Neural cell (in vitro differentiated cells): ENCODE results near the gene SASH3. TPM values are rescaled to one million over a fixed set of nuclear protein-coding genes. Genes with fewer than 3 reads are reported as not detected.
"Not testable (repeated sequence)": the region's sequence is repeated elsewhere in the genome, so short reads cannot be mapped to it uniquely, and the experiment has no call there.

Experiments used
- H2AFZ ChIP-seq: fragments of 200-600, 300-800 bp; sonication (generic), shearing (Covaris generic); 2 replicates; pipeline ENCODE4 v1.6.0; 2014; ENCODE audit warnings: low read depth, mild to moderate bottlenecking, antibody characterized with exemption, low read length, moderate library complexity
- H3F3A ChIP-seq: fragments of 200-600 bp; shearing (Covaris generic); 2 replicates; pipeline ENCODE4 v1.6.1; 2016; ENCODE audit warnings: mild to moderate bottlenecking, moderate library complexity, mixed read lengths, antibody characterized with exemption, low read length; ENCODE audit not compliant: insufficient read depth, poor library complexity, severe bottlenecking
- H3K27ac ChIP-seq: fragments of 200-600, 300-800 bp; sonication (generic), shearing (Covaris generic); 2 replicates; pipeline ENCODE4 v1.5.1; 2014; ENCODE audit warnings: mild to moderate bottlenecking, low read length, moderate library complexity
- H3K27me3 ChIP-seq: fragments of 300-800, 200-600 bp; sonication (generic), shearing (Covaris generic); 2 replicates; pipeline ENCODE4 v1.6.0; 2014; ENCODE audit warnings: mild to moderate bottlenecking, low read depth, low read length, moderate library complexity; ENCODE audit not compliant: insufficient read depth
- H3K36me3 ChIP-seq: fragments of 300-800, 200-600 bp; sonication (generic), shearing (Covaris generic); 2 replicates; pipeline ENCODE4 v1.5.1; 2014; ENCODE audit warnings: mild to moderate bottlenecking, antibody characterized with exemption, low read length, moderate library complexity; ENCODE audit not compliant: insufficient read depth
- H3K4me2 ChIP-seq: fragments of 300-800, 200-600 bp; sonication (generic), shearing (Covaris generic); 2 replicates; pipeline ENCODE4 v1.6.0; 2014; ENCODE audit warnings: mild to moderate bottlenecking, low read length
- H3K4me3 ChIP-seq: fragments of 300-800, 200-600 bp; sonication (generic), shearing (Covaris generic); 2 replicates; pipeline ENCODE4 v1.5.1; 2014; ENCODE audit warnings: mild to moderate bottlenecking, low read length, moderate library complexity
- H3K79me2 ChIP-seq: fragments of 200-600 bp; shearing (Covaris generic); replicated peaks from 2 replicates; pipeline ENCODE4 v1.6.0; 2014; ENCODE audit warnings: mild to moderate bottlenecking, low read length, moderate library complexity; ENCODE audit not compliant: insufficient read depth
- H3K9ac ChIP-seq: fragments of 300-800, 200-600 bp; sonication (generic), shearing (Covaris generic); 2 replicates; pipeline ENCODE4 v1.6.1; 2016; ENCODE audit warnings: mild to moderate bottlenecking, low read length, mixed read lengths
- H3K9me2 ChIP-seq: fragments of 200-600 bp; shearing (Covaris generic); 2 replicates; pipeline ENCODE4 v1.6.1; 2016; ENCODE audit warnings: mild to moderate bottlenecking, low read length, mixed read lengths; ENCODE audit not compliant: insufficient read depth
- H3K9me3 ChIP-seq: fragments of 200-600, 300-800 bp; sonication (generic), shearing (Covaris generic); 2 replicates; pipeline ENCODE4 v1.6.1; 2016; ENCODE audit warnings: mild to moderate bottlenecking, mixed run types, low read length, moderate library complexity, mixed read lengths
- H4K20me1 ChIP-seq: fragments of 200-600 bp; shearing (Covaris generic); 2 replicates; pipeline ENCODE4 v1.6.1; 2016; ENCODE audit warnings: mild to moderate bottlenecking, mixed run types; ENCODE audit not compliant: insufficient read depth
- CTCF ChIP-seq: fragments of 450-650 bp; IDR thresholded peaks from 2 replicates; pipeline ENCODE4 v1.5.1; 2014; ENCODE audit warnings: antibody characterized with exemption, mild to moderate bottlenecking, moderate library complexity; ENCODE audit not compliant: poor library complexity, severe bottlenecking
- EP300 ChIP-seq: fragments of 450-650 bp; conservative IDR thresholded peaks from 2 replicates; pipeline ENCODE4 v1.6.1; 2014; ENCODE audit warnings: antibody characterized with exemption, mild to moderate bottlenecking, moderate library complexity; ENCODE audit not compliant: poor library complexity, severe bottlenecking
- EZH2 ChIP-seq: fragments of 200-600, 300-800 bp; shearing (Covaris generic), sonication (generic); IDR thresholded peaks from 2 replicates; pipeline ENCODE4 v1.6.1; 2014; ENCODE audit warnings: antibody characterized with exemption, low read length, borderline replicate concordance, mild to moderate bottlenecking; ENCODE audit not compliant: insufficient read depth, poor library complexity, severe bottlenecking
- MXI1 ChIP-seq: fragments of 450-650 bp; conservative IDR thresholded peaks from 2 replicates; pipeline ENCODE4 v1.6.1; 2014; ENCODE audit warnings: antibody characterized with exemption, mild to moderate bottlenecking; ENCODE audit not compliant: poor library complexity, severe bottlenecking
- POLR2AphosphoS5 ChIP-seq: IDR thresholded peaks from 2 replicates; pipeline ENCODE4 v1.6.1; 2012
- RAD21 ChIP-seq: fragments of 450-650 bp; conservative IDR thresholded peaks from 2 replicates; pipeline ENCODE4 v1.6.1; 2014; ENCODE audit warnings: antibody characterized with exemption, mild to moderate bottlenecking, moderate library complexity
- SMC3 ChIP-seq: fragments of 450-650 bp; conservative IDR thresholded peaks from 2 replicates; pipeline ENCODE4 v1.6.1; 2014; ENCODE audit warnings: antibody characterized with exemption, mild to moderate bottlenecking, moderate library complexity; ENCODE audit not compliant: poor library complexity
- TAF1 ChIP-seq: IDR thresholded peaks from 2 replicates; pipeline ENCODE4 v1.6.1; 2012; ENCODE audit warnings: low read depth
- polyA plus RNA-seq: library from polyadenylated mRNA; depleted of rRNA; stranded (reverse); fragments of >200 nt; gene quantifications from 2 replicates; pipeline ENCODE4 v1.2.3, GENCODE V29; 2014
- TF ChIP-seq, protein P1 (sequence below): IDR thresholded peaks from 2 replicates; pipeline ENCODE4 v1.6.1; 2012; ENCODE audit warnings: borderline replicate concordance

The SASH3 gene
- polyA plus RNA-seq, 1 donor from 2014 or later = not detected

GRCh38 chrX:129739578-129739977 lies 40.2 kb upstream of the SASH3 start:
- H3K9me3 ChIP-seq = no peaks in the 10 kb centered on the region
- H2AFZ ChIP-seq = no peak overlapping the region
- no peaks in the 10 kb centered on the region for H3K79me2 ChIP-seq
- no peak overlapping the region for H3K9ac ChIP-seq
- H3K36me3 ChIP-seq = no peaks in the 10 kb centered on the region
- H3K27ac ChIP-seq = no peak overlapping the region
- H4K20me1 ChIP-seq = no peaks in the 10 kb centered on the region
- no peak overlapping the region for H3K4me3 ChIP-seq
- no peaks in the 10 kb centered on the region for H3F3A ChIP-seq
- H3K27me3 ChIP-seq = no peaks in the 10 kb centered on the region
- TF ChIP-seq POLR2AphosphoS5 = no peak
- TF ChIP-seq EP300 = no peak
- no peak for TF ChIP-seq MXI1
- TF ChIP-seq TAF1 = no peak
- no peak for TF ChIP-seq SMC3
- TF ChIP-seq EZH2 = no peak
- TF ChIP-seq RAD21 = no peak
- no peak for TF ChIP-seq CTCF
- H3K9me2 ChIP-seq = no peaks in the 10 kb centered on the region
- H3K4me2 ChIP-seq = no peak overlapping the region

DNA sequence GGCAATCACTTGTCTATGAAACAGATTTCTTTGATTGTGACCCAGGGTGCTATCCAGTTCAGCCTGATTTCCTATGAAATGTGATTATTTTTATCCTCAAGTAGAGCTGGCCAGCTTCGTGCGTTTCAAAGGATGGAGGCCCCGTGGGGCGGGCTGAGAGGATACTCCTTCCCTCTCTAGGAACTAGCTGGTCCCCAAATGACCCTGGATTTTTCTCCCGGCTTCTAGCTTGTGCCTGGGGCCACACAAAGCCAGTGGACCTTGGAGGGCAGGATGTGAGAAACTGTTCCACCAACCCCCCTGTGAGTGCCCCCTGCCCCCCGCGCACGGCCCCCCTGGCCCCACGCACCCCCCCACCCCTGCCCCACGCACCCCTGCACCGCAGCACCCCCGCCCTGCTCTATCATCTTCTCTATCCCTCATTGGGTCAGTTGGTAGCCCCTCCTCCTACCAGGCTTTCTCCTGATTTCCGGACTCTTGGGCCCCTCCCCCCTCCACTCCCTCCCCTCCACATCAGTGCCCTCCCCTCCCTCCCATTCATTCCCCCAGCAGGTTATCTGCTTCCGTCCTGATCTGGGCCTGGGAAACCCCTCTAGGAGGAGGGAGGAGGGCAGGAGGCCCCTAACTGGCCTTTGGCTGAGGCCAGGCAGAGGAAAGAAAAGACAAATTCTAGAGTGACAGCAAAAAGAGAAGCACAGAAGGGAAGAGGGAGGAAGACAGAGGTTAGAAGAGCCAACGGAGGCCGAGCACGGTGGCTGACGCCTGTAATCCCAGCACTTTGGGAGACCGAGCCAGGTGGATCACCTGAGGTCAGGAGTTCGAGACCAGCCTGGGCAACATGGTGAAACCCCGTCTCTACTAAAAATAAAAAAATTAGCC lies 37.6 kb upstream of the SASH3 start:
- no peaks in the 10 kb centered on the region for H3K79me2 ChIP-seq
- no peak overlapping the region for H3K4me2 ChIP-seq
- no peaks in the 10 kb centered on the region for H3K36me3 ChIP-seq
- H3K9me3 ChIP-seq = no peaks in the 10 kb centered on the region
- no peaks in the 10 kb centered on the region for H3K9me2 ChIP-seq
- H3K27me3 ChIP-seq = no peaks in the 10 kb centered on the region
- TF ChIP-seq, protein P1, sequence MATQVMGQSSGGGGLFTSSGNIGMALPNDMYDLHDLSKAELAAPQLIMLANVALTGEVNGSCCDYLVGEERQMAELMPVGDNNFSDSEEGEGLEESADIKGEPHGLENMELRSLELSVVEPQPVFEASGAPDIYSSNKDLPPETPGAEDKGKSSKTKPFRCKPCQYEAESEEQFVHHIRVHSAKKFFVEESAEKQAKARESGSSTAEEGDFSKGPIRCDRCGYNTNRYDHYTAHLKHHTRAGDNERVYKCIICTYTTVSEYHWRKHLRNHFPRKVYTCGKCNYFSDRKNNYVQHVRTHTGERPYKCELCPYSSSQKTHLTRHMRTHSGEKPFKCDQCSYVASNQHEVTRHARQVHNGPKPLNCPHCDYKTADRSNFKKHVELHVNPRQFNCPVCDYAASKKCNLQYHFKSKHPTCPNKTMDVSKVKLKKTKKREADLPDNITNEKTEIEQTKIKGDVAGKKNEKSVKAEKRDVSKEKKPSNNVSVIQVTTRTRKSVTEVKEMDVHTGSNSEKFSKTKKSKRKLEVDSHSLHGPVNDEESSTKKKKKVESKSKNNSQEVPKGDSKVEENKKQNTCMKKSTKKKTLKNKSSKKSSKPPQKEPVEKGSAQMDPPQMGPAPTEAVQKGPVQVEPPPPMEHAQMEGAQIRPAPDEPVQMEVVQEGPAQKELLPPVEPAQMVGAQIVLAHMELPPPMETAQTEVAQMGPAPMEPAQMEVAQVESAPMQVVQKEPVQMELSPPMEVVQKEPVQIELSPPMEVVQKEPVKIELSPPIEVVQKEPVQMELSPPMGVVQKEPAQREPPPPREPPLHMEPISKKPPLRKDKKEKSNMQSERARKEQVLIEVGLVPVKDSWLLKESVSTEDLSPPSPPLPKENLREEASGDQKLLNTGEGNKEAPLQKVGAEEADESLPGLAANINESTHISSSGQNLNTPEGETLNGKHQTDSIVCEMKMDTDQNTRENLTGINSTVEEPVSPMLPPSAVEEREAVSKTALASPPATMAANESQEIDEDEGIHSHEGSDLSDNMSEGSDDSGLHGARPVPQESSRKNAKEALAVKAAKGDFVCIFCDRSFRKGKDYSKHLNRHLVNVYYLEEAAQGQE = no peak
- TF ChIP-seq EZH2 = no peak
- no peak for TF ChIP-seq SMC3
- no peak for TF ChIP-seq RAD21
- TF ChIP-seq POLR2AphosphoS5 = no peak
- no peak for TF ChIP-seq TAF1
- TF ChIP-seq EP300 = no peak
- no peak for TF ChIP-seq MXI1
- no peak for TF ChIP-seq CTCF
- no peak overlapping the region for H3K27ac ChIP-seq
- no peak overlapping the region for H2AFZ ChIP-seq
- no peak overlapping the region for H3K9ac ChIP-seq
- H4K20me1 ChIP-seq = no peaks in the 10 kb centered on the region
- H3K4me3 ChIP-seq = no peak overlapping the region
- H3F3A ChIP-seq = no peaks in the 10 kb centered on the region

- not testable (repeated sequence) for H3K4me2 ChIP-seq, H3K9me3 ChIP-seq, H3K9me2 ChIP-seq, H3F3A ChIP-seq, H3K27me3 ChIP-seq, H3K9ac ChIP-seq, H3K27ac ChIP-seq, H4K20me1 ChIP-seq, H2AFZ ChIP-seq, H3K79me2 ChIP-seq, H3K4me3 ChIP-seq, H3K36me3 ChIP-seq
Measured at GRCh38 chrX:129742759-129743152, 37.0 kb upstream of the SASH3 start.
